ENCODE measurements around the gene ZSWIM4. TPM values are rescaled to one million over a fixed set of nuclear protein-coding genes. Genes with fewer than 3 reads are reported as not detected.
A peak's percentile ranks its signal among the peaks of the same experiment; 100 is the strongest.

ZSWIM4 gene
- total and polyA plus RNA-seq, 10 of the 15 experiments (the other 5 are each of a cell fraction or from before 2014, with no cell fraction given): 0.73 to 11.1 (median 1.8) TPM; not detected in 2

DNA sequence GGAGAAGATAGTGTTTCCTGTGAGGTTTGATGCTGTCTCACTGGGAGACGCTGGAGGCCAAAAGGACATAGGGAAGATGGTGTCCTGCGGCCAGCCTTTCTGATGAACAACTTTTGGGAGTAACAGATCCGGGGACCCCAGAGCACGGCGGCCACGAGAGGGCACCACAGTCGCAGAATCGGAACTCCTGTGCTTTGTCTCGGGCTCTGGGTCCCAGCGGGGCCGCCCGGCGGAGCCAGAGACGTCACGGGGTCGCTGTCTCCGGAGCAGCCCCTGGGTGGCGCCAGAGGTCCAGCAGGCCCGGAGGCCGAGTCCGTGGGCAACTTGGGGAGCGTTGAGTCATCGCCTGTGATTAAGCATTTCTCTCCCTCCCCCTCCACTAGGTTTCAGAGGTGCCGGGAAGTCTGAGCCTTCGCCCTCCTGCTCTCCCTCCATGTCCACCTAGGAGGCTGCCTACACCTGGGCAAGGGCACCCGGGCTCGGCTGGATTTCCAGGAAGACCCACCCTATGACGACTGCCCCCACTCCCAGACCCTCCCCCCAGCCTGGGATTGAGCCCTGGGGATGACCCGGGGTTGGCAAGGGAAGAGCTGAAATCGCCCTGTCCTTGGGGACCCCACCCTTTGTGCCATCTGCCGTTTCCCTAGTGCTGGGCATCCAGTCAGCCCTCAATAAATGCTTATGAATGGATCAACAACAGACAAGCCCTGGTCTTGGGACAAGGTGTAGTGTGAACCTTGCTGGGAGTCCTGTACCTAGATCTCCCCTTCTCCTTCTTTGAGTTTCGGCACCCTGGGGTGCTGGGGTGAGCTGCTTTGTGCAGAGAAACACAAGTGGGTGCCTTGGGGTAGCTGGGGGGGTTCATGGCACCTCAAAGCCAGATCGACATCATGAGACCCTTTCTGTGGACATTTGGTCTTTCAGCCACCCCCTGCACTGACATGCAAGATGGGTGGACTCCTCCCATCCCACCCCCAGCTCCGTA is 85.1 kb downstream of the ZSWIM4 start (continued):
- TF ChIP-seq RB1 (IDR thresholded peaks at IDR 0.05; ENCODE audit: borderline replicate concordance): peak; percentile 94; the same call in 1 of the 2 replicates
- 0 out of 2 replicates have a peak, but pooled peaks have one; percentile 43 for TF ChIP-seq NR2F1 (conservative IDR thresholded peaks at IDR 0.05)
- TF ChIP-seq RAD21 (IDR thresholded peaks at IDR 0.05; ENCODE audit: insufficient read depth, low read depth, low read length): peak; percentile 98
- no peak for TF ChIP-seq ZNF384 (IDR thresholded peaks at IDR 0.05; ENCODE audit: borderline replicate concordance, low read depth, low read length)
- TF ChIP-seq, protein P1, sequence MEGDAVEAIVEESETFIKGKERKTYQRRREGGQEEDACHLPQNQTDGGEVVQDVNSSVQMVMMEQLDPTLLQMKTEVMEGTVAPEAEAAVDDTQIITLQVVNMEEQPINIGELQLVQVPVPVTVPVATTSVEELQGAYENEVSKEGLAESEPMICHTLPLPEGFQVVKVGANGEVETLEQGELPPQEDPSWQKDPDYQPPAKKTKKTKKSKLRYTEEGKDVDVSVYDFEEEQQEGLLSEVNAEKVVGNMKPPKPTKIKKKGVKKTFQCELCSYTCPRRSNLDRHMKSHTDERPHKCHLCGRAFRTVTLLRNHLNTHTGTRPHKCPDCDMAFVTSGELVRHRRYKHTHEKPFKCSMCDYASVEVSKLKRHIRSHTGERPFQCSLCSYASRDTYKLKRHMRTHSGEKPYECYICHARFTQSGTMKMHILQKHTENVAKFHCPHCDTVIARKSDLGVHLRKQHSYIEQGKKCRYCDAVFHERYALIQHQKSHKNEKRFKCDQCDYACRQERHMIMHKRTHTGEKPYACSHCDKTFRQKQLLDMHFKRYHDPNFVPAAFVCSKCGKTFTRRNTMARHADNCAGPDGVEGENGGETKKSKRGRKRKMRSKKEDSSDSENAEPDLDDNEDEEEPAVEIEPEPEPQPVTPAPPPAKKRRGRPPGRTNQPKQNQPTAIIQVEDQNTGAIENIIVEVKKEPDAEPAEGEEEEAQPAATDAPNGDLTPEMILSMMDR (IDR thresholded peaks at IDR 0.05 in 2 of 3, conservative IDR thresholded peaks at IDR 0.05 in 1 of 3; ENCODE audit: control insufficient read depth in 2 of 3, extremely low read depth in 1 of 3, insufficient read depth in 1 of 3, low read depth in 3 of 3, low read length in 3 of 3): peak; percentile 100; a peak in 5 of 6 replicates
- TF ChIP-seq MAX (IDR thresholded peaks at IDR 0.05; ENCODE audit: low read depth, low read length): no peak
- no peak for TF ChIP-seq ZNF274 (IDR thresholded peaks at IDR 0.05; ENCODE audit: insufficient read depth, insufficient read length)
- TF ChIP-seq, protein P2, sequence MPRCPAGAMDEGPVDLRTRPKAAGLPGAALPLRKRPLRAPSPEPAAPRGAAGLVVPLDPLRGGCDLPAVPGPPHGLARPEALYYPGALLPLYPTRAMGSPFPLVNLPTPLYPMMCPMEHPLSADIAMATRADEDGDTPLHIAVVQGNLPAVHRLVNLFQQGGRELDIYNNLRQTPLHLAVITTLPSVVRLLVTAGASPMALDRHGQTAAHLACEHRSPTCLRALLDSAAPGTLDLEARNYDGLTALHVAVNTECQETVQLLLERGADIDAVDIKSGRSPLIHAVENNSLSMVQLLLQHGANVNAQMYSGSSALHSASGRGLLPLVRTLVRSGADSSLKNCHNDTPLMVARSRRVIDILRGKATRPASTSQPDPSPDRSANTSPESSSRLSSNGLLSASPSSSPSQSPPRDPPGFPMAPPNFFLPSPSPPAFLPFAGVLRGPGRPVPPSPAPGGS (IDR thresholded peaks at IDR 0.05; ENCODE audit: borderline replicate concordance, insufficient read depth, low read depth, low read length, poor library complexity, severe bottlenecking): no peak
- no peak for TF ChIP-seq BCLAF1 (IDR thresholded peaks at IDR 0.05)
- no peak for TF ChIP-seq SPI1 (IDR thresholded peaks at IDR 0.05; ENCODE audit: borderline replicate concordance, insufficient read depth, low read depth, low read length)
- TF ChIP-seq HCFC1 (IDR thresholded peaks at IDR 0.05; ENCODE audit: low read length): peak; percentile 42
- TF ChIP-seq ESRRA (IDR thresholded peaks at IDR 0.05; ENCODE audit: low read length): 0 out of 2 replicates have a peak, but pooled peaks have one; percentile 27
- TF ChIP-seq RUNX3 (IDR thresholded peaks at IDR 0.05; ENCODE audit: low read length): peak; percentile 48; the same call in 1 of the 2 replicates
- peak; percentile 95; the same call in 1 of the 2 replicates for TF ChIP-seq SMARCA5 (IDR thresholded peaks at IDR 0.05)
- TF ChIP-seq KLF5 (IDR thresholded peaks at IDR 0.05; ENCODE audit: partially characterized antibody): peak; percentile 85
- TF ChIP-seq, protein P3, sequence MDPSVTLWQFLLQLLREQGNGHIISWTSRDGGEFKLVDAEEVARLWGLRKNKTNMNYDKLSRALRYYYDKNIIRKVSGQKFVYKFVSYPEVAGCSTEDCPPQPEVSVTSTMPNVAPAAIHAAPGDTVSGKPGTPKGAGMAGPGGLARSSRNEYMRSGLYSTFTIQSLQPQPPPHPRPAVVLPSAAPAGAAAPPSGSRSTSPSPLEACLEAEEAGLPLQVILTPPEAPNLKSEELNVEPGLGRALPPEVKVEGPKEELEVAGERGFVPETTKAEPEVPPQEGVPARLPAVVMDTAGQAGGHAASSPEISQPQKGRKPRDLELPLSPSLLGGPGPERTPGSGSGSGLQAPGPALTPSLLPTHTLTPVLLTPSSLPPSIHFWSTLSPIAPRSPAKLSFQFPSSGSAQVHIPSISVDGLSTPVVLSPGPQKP (IDR thresholded peaks at IDR 0.05; ENCODE audit: low read depth, low read length): 0 out of 2 replicates have a peak, but pooled peaks have one; percentile 8

Data from GM12878 (cell line).